ENCODE data around the gene KCNIP1. TPM values are rescaled to one million over a fixed set of nuclear protein-coding genes. Genes with fewer than 3 reads are reported as not detected.

Gene KCNIP1
- total and polyA plus RNA-seq, 2 of the 8 experiments (the other 6 are each of a cell fraction or from before 2014, with no cell fraction given), result 0.52 to 0.83 TPM

GRCh38 chr5:170474489-170475274, 29.1 kb upstream of the KCNIP1 start:
- Histone ChIP-seq H3K27ac (ENCODE audit: low read depth, low read length) (no peak overlapping the region), H4K20me1 (replicated peaks in 1 of 2; ENCODE audit: control insufficient read depth in 1 of 2, insufficient read depth in 2 of 2, low read length in 2 of 2) (no peaks in the 10 kb centered on the region), H3K14ac (ENCODE audit: insufficient read length) (no peak overlapping the region), H3K23ac (ENCODE audit: insufficient read length) (no peak overlapping the region), H3K4ac (replicated peaks; ENCODE audit: insufficient read length, low read depth, low read length) (no peak overlapping the region), H3K4me2 (ENCODE audit: insufficient read depth in 1 of 2, low read depth in 2 of 2, low read length in 2 of 2) (no peak overlapping the region), H3K9ac (replicated peaks in 1 of 4; ENCODE audit: extremely low read depth in 1 of 4, low read depth in 3 of 4, low read length in 3 of 4) (no peak overlapping the region), H2BK15ac (ENCODE audit: low read length) (no peak overlapping the region), H4K91ac (replicated peaks; ENCODE audit: insufficient read length, low read length) (no peak overlapping the region), H4K5ac (ENCODE audit: insufficient read length, low read depth, low read length) (no peak overlapping the region), H2BK12ac (ENCODE audit: low read depth, low read length) (no peak overlapping the region), H3K9me3 (ENCODE audit: insufficient read depth in 2 of 2, low read depth in 1 of 2, low read length in 1 of 2) (no peaks in the 10 kb centered on the region), H3K56ac (replicated peaks; ENCODE audit: insufficient read length, low read depth, low read length) (no peak overlapping the region), H4K8ac (ENCODE audit: extremely low read depth, insufficient read depth, low read length) (no peak overlapping the region), H3K79me2 (ENCODE audit: control insufficient read depth in 1 of 2, insufficient read depth in 2 of 2, low read length in 2 of 2) (no peaks in the 10 kb centered on the region), H3K27me3 (replicated peaks in 1 of 4; ENCODE audit: control insufficient read depth in 3 of 4, extremely low read depth in 1 of 4, insufficient read depth in 3 of 4, low read length in 3 of 4) (no peaks in the 10 kb centered on the region; a peak in 1 of 7 replicates), H2BK20ac (ENCODE audit: low read length) (no peak overlapping the region), H2BK120ac (replicated peaks; ENCODE audit: low read depth, low read length) (no peak overlapping the region), H3K23me2 (ENCODE audit: low read depth, low read length) (no peaks in the 10 kb centered on the region), H3K4me1 (replicated peaks in 1 of 4; ENCODE audit: control insufficient read depth in 3 of 4, insufficient read depth in 4 of 4, low read length in 3 of 4) (peaks cover 2 to 5% (median 3%) of the 10 kb centered on the region in 4 experiments; a peak in 5 of 7 replicates), H3K36me3 (ENCODE audit: control insufficient read depth in 2 of 4, insufficient read depth in 4 of 4, low read length in 3 of 4) (no peaks in the 10 kb centered on the region), H3K79me1 (ENCODE audit: low read depth, low read length) (no peaks in the 10 kb centered on the region), H2AFZ (ENCODE audit: low read length) (no peak overlapping the region), H3K4me3 (ENCODE audit: extremely low read depth in 1 of 4, insufficient read depth in 2 of 4, low read depth in 3 of 4, low read length in 4 of 4) (no peak overlapping the region), H2BK5ac (ENCODE audit: low read depth, low read length) (no peak overlapping the region), H3K18ac (ENCODE audit: extremely low read depth, low read length) (no peak overlapping the region), H2AK5ac (ENCODE audit: low read depth, low read length) (no peak overlapping the region)
- 88% methylated on average over 12 of the region's 12 CpGs; no CpG with 5 or more reads in 1 of the 2 experiments for WGBS, 2 experiments (ENCODE audit: extremely low coverage in 1 of 2, insufficient coverage in 1 of 2, insufficient read length in 1 of 2, insufficient replicate concordance in 2 of 2, low coverage in 1 of 2, low lambda C conversion rate in 2 of 2, missing lambda C conversion rate in 1 of 2)
- POLR2A ChIA-PET (ENCODE audit: partially characterized antibody), result interaction anchor here (0.9 kb wide), 2 partner anchors 10 to 21 kb away, joined by 3 read pairs; no protein-coding TSS in a partner anchor
- DNase-seq (ENCODE audit: low read depth in 1 of 2, low spot score in 2 of 2) (peak in 1 of 2 experiments; percentile 31), FAIRE-seq (no peak)
- TF ChIP-seq SP1 (IDR thresholded peaks at IDR 0.05; ENCODE audit: low read depth, low read length), result peak; percentile 47; the same call in 1 of the 2 replicates
- no peak for TF ChIP-seq SUZ12 (IDR thresholded peaks at IDR 0.05; ENCODE audit: low read length)
- TF ChIP-seq KDM1A (IDR thresholded peaks at IDR 0.05; ENCODE audit: borderline replicate concordance, low read length), result peak; percentile 62; the same call in 1 of the 2 replicates
- CTCF ChIA-PET (ENCODE audit: partially characterized antibody), result interaction anchor here (1.0 to 7.6 kb wide), 13 partner anchors 8 to 208 kb away, joined by 3 to 42 read pairs (median 4); no protein-coding TSS in a partner anchor

All from H1 (cell line).